Retina (tissue), 1 donor: ENCODE results near the gene MEX3D.

Source experiments
- DNase-seq: peaks from one replicate; pipeline ENCODE4 v3.0.0-alpha.2; 2016

Gene MEX3D

DNA sequence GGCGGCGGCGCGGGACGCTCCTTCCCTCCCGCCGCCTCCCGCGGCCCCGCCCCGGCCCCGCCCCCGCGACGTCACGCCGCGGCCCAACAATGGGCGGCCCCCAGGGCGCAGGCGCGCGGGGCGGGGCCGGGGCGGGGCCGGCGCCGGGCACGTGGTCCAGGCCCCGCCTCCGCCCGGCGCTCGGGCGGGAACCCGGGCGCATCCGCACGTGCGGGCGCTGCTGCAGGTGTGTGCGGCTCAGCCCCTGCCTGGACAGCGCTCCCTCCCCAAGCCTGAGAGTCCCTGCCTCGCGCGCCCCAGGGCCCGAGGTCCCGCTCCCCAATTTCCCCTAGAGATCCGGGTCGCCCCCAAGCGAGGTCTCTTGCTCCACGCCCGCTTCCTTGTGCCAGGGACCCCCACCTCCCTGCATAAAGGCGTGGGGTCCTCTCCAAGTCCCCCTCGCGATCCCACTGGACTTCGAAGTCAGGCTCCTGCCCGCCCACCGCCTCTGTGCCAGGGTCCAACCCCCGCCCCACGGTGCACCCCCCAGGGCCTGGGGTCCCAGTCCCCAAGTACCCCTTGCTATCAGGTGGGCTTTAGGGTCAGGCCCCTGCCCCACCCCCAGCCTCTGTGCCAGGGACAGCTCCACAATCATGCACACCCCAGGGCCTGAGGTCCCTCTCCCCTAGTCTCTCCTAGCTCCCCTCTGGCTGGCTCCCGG, at the start of gene MEX3D:
TSS of gene MEX3D (minus strand) at position 6 of the 700 bp plus-strand sequence. CDS start 267 bp downstream, outside the sequence.
- peak; percentile 76 for DNase-seq

GRCh38 chr19:1616875-1617274, 48.8 kb upstream of the MEX3D start:
- no peak for DNase-seq

DNA sequence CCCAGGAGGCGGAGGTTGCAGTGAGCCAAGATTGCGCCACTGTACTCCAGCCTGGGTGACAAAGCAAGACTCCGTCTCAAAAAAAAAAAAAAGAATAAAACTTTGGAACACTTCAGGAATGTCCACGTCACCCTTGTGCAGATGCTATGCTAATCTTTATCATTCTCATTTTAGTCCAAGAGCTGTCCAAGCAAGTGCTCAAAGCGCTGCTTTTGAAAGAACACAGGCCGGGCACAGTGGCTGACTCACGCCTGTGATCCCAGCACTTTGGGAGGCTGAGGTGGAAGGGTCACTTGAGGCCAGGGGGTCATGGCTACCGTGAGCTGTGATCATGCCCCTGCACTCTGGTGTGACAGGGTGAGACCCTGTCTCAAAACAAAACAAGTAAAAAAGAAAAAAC, 48.3 kb upstream of the MEX3D start:
- DNase-seq = no peak

DNA sequence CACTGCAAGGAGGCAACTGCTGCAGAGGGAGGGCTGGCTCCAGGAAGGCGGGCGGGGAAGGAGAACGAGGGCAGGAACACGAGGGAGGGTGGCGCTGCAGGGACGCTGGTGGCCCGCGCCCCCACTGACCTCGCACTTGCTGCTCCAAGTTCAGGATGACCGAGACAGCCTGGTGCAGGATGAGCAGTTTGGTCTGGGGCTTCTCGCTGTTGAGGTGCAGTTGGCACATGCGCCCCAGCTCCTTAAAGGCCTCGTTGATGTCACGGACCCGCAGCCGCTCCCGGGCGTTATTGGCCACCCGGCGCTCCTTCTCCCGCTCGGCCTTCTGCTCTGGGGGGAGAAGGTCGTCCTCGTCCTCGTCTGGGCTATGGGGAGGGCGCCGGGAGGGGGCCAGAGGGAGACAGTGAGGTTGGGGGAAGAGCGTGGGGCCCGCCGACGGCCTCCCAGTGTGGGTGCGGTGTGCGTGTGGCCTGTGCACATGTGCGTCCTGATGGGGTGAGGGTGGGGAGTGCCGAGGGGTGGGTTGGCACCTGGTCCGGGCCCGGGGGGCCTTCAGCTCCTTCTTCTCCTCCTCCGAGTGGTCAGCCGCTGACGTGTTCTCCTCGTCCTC, 47.1 kb upstream of the MEX3D start:
- DNase-seq = no peak

DNA sequence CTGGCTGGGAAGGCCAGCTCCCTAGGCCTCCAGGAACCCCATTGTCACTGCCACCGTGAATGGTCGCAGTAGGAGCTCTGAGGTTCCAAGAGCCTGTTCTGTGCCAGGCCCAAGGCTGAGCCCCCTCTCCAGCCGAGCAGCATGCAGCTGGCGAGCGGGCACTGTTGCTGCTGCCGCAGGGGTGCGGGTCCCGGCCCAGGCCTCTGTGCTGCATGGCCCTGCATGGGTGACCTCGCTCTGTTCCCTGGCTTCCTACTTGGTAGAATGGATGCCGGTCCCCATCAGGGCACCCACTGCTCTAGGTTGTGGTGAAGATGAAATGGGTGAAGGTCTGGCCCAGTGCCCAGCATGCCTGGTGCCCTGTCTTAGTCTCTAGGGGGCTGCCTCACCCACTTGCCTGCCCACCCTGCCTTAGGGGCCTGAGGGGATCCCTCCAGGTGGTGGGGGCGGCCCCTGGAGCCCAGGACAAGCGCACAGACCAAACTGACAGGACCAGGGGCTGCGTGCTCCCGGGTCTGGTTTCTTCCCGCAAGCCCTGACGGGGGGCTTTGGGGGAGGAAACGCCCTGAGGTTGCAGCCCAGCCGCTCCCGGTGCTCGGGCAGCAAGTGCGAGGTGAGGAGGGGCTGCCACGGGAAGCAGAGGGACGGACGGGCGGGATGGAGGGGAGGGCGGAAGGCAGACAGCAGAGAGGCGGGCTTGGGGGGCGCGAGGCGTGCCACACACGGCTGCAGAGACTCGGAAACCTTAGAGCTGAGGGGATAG, 45.9 kb upstream of the MEX3D start:
- DNase-seq = no peak

- DNase-seq = no peak
Observed at GRCh38 chr19:1613146-1613545, 45.0 kb upstream of the MEX3D start.

- no peak for DNase-seq
Observed at GRCh38 chr19:1612114-1613086, 44.3 kb upstream of the MEX3D start.

- DNase-seq = no peak
Observed at GRCh38 chr19:1611353-1611752, 43.2 kb upstream of the MEX3D start.

- DNase-seq = no peak
Observed at GRCh38 chr19:1610579-1610978, 42.5 kb upstream of the MEX3D start.

DNA sequence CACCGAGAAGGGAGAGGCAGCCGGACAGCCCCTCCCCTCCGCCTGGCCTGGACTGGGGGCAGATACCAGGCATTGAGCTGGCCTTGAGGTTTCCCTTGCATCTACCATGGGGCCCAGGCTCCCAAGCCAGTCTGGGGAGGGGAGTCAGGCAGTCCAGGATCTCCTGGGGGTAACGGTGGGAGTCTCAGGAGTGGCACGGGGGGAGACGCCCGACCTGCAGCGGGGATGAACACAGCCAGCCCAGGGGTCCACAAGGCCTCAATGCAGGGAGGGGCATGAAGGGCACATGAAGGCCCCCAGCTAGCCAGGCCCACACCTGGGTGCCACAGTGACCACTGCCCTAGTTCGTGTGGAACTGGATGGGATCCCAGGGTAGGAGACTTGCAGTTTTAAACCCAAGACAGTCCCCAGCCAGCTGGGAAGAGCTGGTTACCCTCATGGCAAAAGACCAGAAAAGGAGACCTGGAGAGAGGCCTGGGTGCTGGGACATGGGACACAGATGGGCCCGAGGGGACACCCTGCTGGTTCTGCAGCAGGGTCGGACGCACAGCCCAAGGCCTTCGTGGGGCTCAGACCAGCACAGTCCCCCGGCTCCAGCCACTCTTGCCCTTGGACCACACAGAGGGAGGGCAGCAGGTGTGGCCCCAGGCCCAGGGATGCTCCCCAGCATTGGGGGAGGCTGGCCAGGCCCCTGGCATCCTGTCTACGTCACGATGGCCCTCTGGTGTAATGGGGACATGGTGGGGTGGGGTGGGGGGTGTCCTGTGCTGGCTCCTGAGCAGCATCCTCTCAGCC, 41.8 kb upstream of the MEX3D start:
- no peak for DNase-seq

- DNase-seq = no peak
Observed at GRCh38 chr19:1609103-1609396, 40.9 kb upstream of the MEX3D start.

DNA sequence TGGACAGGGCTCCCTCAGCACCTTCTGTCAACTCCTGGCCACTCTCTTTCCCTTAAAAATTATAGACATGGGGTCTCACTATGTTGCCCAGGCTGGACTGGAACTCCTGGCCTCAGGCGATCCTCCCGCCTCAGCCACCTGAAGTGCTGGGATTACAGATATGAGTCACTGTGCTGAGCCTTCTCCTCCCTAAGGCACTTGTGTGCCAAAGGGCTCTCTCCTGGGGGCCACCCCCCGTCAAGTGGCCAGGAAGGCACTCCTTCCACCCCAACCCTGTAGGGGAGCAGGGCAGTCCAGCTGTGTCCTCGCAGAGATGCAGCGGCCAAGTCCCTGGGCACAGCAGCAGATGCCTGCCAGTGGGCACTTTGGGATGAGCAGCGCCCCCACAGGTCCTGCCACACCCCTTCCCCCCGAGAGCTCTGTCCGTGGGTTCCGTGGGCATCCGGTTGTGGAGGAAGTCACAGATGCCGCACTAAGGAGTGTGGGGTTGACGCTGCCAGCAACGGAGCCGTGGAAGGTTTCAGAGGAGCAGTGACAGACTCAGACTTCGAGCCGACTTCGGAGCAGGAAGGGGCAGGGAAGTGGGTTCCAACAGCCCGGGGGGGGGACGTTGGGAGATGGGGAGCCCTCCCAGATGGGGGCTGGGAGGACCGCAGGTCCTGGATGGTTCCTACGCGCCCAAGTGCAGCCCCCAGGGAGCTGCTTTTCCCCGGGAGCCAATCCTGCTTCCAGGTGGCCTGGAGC, 40.4 kb upstream of the MEX3D start:
- no peak for DNase-seq

DNA sequence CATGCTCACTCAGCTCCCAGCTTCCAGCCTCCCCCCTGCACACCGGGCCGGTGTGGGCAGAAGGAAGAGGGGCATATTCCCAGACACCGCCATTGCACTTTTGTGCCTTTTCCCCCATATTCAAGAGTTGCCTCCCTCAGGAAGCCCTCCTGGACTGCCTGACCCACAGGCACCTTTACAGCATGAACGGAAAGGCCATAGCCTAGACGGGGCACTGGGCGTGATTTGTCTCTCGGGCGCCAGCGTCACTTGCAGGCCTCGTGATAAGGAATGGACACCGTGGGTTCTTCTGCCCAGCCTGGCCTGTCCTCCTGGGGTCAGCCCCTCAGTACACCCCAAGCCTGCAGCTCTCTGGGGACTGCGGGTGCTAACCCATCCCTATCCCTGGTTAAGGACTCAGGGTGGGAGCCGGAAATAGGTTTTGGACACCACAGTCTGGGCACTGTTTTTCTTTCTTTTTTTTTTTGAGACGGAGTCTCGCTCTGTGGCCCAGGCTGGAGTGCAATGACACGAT, 38.1 kb upstream of the MEX3D start:
- no peak for DNase-seq

DNA sequence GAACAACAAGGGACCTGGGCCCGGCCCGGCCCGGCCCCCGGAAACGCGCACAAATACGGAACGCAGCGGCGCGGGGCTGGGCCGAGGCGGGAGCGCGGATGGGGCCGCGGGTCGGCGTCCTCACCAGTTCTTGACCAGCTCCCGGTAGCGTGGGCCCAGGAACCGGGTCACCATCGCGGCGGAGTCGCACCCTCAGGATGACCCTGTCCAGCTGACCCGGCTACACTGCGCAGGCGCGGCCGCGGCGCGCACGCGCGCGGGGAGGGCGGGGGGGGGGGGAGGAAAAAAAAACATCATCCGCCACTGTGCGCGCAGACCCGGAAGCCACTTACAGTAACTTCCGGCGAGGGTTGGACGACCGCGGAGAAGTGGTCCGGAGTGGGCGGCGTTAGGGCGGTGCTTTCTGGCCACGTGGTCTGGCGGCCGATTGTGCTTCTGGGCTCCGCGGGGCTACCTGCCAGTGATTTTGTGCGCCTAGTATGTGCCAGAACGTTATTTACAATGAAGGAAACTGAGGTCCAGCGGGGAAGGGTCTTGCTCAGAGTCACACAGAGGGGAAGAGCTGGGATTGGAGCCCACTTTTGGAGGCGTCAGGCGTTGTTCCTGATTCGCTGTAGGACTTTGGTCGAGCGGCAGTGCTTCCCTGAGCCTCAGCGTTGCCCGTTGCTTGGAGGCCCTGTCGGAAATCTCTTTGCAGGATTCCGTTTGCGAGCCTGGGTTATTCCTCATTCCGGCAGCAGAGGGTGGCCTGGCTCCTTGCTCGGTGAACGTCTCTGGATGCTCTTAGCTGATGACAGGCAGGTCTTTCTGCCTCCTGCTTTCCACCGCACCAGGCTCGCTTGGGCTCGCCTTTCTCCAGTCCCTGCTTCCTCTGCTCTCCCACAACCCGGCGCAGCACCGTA, 37.4 kb upstream of the MEX3D start, which contains the start of gene UQCR11:
TSS of gene UQCR11 (minus strand) at position 227 of the 902 bp plus-strand sequence. CDS start at position 174, 53 bp downstream.
- DNase-seq = peak; percentile 97

DNA sequence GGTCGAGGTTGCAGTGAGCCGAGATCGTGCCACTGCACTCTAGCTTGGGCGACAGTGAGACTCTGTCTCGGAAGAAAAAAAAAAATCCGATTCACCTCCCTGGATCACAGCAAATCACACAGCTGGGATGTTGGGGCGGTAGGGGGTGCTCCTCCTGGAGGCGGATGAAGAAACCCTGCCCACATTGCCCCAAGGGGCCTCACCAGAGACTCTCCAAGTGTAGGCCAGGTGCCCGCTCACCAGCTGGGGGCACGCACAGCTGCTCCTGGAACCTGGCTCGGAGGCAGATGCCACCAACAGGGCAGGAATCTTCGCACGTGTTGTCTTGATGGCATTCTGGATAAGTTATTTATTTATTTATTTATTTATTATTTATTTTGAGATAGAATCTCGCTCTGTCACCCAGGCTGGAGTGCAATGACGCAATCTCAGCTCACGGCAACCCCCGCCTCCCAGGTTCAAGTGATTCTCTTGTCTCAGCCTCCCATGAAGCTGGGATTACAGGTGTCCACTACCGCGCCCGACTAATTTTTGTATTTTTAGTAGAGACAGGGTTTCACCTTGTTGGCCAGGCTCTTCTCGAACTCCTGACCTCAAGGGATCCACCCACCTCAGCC, 34.1 kb upstream of the MEX3D start:
- DNase-seq = no peak

DNA sequence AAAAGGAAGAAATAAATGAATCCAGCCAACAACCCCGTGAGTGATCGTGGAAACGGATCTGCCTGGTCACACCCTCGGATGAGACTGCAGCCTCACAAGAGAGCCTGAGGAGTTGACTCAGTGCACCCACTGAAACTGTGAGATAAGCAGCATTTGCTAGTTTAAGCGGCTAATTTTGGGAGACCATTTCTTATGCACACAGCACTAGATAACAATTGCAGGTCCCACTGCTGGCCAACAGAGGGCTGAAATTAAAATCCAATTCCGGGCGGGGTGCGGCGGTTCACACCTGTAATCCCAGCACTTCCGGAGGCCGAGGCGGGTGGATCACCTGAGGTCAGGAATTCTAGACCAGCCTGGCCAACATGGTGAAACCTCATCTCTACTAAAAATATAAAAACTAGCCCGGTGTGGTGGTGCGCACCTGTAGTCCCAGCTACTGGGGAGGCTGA, 33.5 kb upstream of the MEX3D start:
- no peak for DNase-seq

DNA sequence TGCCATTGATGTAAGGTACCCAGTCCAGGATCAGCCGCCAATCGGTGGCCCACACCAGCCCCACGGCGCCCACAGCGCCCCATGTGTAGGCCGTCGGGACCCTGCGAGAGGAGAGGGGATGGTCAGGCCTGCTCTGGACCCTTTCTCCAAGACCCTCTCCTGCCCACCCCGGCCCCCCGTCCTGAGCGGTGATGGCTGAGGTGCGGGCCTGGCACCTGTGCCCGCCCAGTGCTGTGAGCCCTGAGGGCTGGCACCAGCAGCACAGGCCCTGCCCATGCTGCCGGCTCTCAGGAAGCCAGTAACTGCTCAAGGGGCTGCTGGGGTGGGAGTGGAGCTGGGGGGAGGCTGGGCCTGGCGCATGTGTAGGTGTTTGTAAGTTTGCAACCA, 31.3 kb upstream of the MEX3D start:
- DNase-seq = no peak

DNA sequence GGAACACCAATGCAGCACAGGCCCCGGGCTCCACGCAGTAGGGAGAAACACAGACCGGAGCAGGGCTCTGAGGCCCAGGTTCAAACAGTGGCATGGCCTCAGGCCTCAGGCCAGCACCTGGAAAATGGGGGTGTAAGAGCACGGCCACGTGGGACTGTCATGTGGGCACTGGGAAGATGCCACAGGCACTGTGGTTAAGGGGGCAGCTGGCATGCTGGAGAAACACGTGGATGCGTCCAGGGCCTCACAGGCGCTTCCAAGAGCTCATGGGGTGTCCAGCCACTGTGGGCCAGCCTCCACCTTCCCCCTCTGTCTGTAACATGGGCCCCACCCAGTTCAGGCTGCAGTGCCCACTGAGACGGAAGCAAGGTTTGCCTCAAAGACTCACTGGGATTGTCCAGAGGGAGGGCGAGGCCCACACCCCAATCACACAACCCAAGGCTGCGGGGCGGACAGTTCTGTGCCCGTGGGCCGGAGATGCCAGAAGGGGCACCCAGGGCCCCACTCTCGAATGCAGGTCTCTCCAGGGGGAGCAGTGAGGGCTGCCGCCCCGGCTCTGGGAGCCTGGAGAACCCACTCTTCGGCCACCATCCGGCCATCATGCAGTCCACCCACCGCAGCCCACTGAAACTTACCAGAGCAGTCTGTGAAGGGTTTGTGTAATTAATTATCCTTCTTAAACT, 30.8 kb upstream of the MEX3D start:
- no peak for DNase-seq

DNA sequence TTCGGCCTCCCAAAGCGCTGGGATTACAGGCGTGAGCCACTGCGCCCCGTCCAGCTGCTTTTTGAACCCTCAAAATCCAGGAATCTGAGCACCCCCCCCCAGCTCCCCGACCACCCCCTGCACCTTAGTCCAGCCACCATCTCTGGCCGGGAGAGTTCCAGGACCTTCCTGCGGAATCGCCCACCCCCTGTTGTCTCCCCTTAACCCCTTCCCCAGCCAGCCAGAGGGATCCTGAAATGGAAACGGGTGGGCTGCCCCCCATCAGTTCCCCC, 25.3 kb upstream of the MEX3D start:
- DNase-seq = no peak
